ENCODE results near the gene RGS21.
"Not testable (repeated sequence)": the region's sequence is repeated elsewhere in the genome, so short reads cannot be mapped to it uniquely, and the experiment has no call there.

The RGS21 gene, protein sequence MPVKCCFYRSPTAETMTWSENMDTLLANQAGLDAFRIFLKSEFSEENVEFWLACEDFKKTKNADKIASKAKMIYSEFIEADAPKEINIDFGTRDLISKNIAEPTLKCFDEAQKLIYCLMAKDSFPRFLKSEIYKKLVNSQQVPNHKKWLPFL

DNA sequence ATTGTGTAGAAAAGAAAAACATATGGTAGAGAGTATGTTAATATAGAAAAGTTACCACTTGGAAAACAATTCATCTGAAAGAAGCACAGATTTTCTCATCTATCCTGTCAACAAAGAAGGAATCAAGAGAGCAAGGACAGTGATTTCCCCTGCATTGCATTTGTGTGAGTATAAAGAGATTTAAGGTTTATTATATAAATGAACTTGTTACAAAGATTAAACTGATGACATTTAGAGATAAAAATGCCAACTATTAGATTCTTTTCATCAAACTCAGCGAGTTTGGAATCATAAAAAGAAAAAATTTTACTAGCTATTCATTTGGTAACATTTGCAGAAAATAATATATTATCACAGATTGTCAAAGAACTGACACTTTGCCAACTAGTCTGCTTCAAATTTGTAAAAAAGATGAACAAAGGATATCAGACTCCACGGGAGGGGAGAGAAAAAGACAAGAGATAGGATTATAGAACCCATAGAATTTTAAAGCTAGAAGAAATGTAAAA, at the start of gene RGS21:
RGS21 (plus strand) TSS at position 51 of the 509 bp plus-strand sequence. CDS start 26,045 bp downstream, outside the sequence.
- DNase-seq (ENCODE audit: low read depth, low spot score), result no peak

DNA sequence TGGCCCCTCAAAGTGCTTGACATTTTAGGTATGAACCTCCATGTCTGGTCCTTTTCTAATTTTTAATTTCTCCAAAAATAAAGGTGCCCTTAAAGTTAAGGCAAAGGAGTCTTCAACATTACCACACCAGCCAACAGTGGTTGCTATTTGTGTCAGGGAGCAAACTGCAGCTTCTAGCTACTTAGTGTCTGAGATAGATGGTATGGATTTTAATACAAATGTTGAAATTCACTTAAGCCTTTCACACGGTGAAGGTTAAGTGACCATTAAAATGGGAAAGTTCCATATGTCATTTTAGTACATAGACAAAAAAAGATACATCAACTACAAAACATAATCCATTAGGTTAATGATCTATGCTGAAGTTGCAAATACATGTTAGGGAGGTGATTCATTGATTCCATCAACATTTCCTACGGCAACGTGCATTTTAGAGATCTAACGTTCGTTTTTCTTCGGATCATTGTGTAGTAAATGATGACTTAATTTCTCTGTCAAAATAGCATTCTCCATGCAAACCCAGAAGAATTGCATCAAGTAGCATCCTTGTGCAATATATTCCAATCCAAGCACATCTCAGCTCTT, 48.2 kb upstream of the RGS21 start:
- DNase-seq (ENCODE audit: low read depth, low spot score), result no peak

GRCh38 chr1:192270398-192270797, 46.4 kb upstream of the RGS21 start:
- no peak for DNase-seq (ENCODE audit: low read depth, low spot score)

- DNase-seq (ENCODE audit: low read depth, low spot score), result no peak
Observed at GRCh38 chr1:192272732-192273131, 44.1 kb upstream of the RGS21 start.

DNA sequence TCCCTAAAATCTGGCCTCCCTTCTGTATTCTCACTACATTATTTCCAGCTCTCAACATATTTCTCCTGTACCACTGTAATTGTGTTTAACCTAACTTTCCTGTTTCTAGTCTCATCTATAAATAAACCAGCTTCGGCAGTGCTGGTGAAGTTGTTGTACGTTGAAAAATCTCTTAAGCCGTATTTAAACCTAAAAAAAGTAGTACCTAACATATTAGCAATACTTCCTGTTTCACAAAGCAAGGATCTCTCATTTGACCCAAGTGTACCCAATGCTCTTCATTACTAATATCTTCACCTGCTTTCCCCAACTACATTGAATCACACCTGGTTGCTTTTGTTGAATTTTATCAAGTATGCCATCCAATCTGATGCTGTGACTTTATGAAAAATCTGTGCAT, 42.2 kb upstream of the RGS21 start:
- DNase-seq (ENCODE audit: low read depth, low spot score), result no peak

GRCh38 chr1:192277635-192278034, 39.2 kb upstream of the RGS21 start:
- no peak for DNase-seq (ENCODE audit: low read depth, low spot score)

GRCh38 chr1:192284927-192285326, 31.9 kb upstream of the RGS21 start:
- DNase-seq (ENCODE audit: low read depth, low spot score), result no peak

- peak; percentile 19 for DNase-seq (ENCODE audit: low read depth, low spot score)
Observed at GRCh38 chr1:192303029-192303428, 13.8 kb upstream of the RGS21 start.

DNA sequence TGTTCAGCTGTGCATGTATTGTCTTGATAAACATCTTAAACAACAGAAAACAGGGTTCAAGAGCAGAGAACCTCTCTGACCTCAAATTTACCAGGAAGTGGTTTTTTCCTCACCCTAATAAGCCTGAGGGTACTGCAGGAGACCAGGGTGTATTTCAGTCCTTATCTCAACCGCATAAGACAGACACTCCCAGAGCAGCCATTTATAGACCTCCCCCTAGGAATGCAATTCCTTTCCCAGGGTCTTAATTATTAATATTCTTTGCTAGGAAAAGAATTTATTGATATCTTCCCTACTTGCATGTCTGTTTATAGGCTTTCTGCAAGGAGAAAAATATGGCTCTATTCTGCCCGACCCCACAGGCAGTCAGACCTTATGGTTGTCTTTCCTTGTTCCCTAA, 8.5 kb upstream of the RGS21 start:
- not testable (repeated sequence) for DNase-seq (ENCODE audit: low read depth, low spot score)

- DNase-seq (ENCODE audit: low read depth, low spot score), result peak; percentile 45
Observed at GRCh38 chr1:192311281-192311680, 5.5 kb upstream of the RGS21 start.

GRCh38 chr1:192327997-192328396, 11.2 kb downstream of the RGS21 start:
- no peak for DNase-seq (ENCODE audit: low read depth, low spot score)

DNA sequence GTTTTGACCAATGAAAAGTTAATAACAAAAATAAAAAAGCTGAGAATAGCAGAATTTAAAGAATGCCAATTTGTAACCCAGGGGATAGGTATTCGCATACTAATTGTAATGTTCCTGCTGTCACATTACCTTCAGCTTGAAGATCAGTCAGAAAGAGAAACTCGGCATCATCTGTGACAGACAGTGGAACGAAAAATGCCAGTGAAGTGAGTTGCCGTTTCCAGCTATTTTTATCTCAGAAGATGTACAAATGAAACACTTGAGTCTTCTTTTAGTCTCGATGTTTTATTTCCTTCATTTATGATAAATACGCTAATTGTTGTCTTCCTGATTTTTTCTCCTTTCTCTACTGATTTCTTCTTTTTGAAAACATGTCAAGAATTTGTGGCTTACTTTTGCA, 26.1 kb downstream of the RGS21 start:
- no peak for DNase-seq (ENCODE audit: low read depth, low spot score)

GRCh38 chr1:192343344-192343743, 26.6 kb downstream of the RGS21 start:
- no peak for DNase-seq (ENCODE audit: low read depth, low spot score)

- DNase-seq (ENCODE audit: low read depth, low spot score), result no peak
Observed at GRCh38 chr1:192349314-192349713, 32.5 kb downstream of the RGS21 start.

- no peak for DNase-seq (ENCODE audit: low read depth, low spot score)
Observed at GRCh38 chr1:192350356-192350755, 33.6 kb downstream of the RGS21 start.

DNA sequence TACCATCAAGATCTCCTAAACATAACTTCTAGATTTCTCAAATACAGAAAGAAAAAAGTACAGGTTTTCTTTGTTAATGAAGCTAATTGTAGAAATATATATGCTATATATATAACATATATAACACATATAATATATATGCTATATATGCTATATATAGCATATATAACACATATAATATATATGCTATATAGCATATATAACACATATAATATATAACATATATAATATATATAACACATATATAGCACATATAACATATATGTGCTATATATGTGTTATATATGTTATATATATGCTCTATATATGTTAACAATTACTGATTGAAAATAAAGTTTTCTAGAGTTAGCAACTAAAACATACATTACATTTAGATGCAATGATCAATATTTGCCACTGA, 34.8 kb downstream of the RGS21 start:
- no peak for DNase-seq (ENCODE audit: low read depth, low spot score)

DNA sequence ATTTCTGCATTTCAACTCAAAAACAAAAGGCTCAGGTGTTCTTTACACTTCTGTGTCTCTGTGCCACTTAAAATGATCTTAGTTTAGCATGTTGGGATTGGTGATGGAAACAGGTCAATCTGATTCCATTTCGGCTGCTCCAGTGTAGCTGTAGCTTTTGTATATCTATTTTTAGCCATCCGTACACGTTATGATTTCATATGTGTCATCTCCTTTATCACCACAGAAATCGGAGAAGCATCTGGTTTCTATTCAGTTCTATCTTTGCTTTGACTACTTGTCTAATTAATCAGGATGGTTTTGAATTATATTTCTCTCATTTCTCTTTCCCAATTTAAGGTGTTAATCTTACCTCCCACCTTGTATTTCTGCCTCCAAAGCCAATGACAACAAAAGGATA, 41.1 kb downstream of the RGS21 start:
- no peak for DNase-seq (ENCODE audit: low read depth, low spot score)

DNA sequence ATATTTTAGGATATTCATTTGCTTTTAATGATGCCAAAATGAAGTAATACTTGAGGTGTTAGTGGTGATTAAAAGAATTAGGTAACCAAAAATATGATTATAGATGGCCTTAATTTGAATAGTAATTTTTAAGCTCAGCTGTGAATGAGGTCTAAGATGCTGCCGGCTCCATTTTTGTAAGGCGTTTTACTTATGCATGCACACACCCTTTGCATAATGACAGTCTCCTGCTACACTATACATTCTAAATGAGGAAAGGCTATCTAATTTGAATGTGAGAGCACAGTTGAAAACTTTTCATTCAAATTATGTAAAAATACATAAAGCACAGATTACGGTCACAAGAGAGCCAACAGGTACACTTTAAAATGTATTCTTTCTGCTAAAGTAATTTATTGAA, 41.6 kb downstream of the RGS21 start:
- no peak for DNase-seq (ENCODE audit: low read depth, low spot score)

DNA sequence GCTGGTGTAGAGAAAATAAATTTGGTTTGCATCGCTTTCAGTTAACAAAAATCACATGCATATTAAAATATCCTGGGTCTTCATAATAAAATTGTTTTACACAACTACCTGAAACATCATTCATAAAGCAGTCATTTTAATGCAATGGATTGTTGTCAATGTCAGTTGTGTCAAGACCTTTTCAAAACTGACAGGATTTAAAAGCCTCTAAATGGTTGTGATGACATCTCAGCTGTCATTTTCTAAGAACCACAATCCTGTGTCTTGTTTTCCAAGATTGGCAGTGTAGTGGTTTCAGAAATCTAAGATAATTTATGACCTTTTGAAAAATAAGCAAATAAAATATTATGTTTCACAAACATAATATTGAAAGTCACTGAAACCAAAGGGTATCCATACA, 42.0 kb downstream of the RGS21 start:
- no peak for DNase-seq (ENCODE audit: low read depth, low spot score)

GRCh38 chr1:192363177-192363576, 46.4 kb downstream of the RGS21 start:
- no peak for DNase-seq (ENCODE audit: low read depth, low spot score)

- DNase-seq (ENCODE audit: low read depth, low spot score), result no peak
Observed at GRCh38 chr1:192367436-192367835, 50.6 kb downstream of the RGS21 start.

DNA sequence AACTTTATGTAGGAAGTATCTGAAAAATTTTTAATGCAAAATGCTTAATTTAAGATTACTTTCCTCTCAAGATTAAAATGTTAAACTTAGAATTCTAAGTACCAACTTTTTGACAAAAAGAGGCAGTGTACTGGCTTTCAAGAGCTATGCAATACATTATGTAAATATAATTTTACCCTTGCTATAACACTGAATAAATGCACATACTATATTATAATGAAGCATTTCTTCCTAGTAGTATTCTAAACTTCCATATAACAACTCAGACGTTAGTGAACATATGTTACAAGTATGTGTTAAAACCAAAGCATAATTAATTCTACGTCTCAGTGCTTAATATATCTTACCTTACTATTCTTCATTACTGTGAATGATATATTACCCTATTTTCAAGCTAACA, 58.5 kb downstream of the RGS21 start:
- no peak for DNase-seq (ENCODE audit: low read depth, low spot score)

DNA sequence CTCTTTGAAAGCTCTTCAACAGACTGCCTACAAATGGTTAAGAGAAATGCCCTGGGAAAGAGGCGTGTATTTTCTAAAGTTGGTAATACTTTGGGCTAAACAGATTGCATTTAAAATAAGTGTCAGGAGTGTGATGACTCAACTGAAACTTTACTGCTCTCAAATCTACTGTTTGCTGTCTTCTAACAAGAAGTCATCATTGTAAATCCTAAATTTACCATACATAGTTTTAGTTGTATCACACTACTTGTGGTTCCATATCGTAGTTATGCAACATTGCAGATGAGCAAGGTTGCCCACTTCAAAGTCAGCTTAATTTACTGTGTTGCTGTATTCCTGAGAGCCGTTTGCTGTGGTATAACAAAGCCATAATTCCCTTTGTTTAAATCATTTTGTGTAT, 59.6 kb downstream of the RGS21 start:
- no peak for DNase-seq (ENCODE audit: low read depth, low spot score)

- no peak for DNase-seq (ENCODE audit: low read depth, low spot score)
Observed at GRCh38 chr1:192378276-192378675, 61.5 kb downstream of the RGS21 start.
